ENCODE measurements around the gene CLMN. TPM values are rescaled to one million over a fixed set of nuclear protein-coding genes. Genes with fewer than 3 reads are reported as not detected.

CLMN gene
- total RNA-seq, 1 experiment from 2014 or later: 111 TPM

DNA sequence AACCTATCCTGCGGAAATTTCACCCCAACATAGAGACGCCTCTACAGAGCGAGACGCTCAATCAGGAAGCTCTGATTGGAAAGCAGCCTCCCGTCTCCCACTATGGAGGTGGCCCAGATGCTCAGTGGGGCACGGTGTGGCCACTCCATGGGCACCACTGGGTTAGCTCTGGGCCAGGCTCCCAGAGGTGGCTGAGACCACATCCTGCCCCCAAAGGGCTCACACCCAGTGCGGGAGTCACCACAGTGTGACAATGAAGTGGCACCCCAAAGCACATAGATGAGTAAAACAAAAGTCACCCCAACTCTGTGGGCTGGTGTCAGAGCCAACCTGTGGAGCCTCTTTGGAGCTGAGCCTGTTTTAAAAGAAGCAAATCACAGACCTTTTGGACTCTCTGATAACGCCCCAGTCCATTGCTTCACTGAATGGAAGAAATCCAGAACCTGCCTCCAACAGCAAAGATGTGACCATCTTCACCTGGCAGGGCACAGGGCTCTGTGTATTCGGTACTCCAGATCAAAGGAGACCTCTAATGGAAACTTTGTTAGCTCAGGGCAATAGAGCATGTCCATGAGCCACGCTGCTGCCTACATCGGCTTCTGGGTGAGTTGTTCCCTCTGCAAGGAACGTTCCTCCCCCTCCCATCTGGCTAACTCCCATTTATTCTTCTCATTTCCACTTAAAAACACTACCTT lies 19.6 kb downstream of the CLMN start:
- no peak overlapping the region for H3K27ac Mint-ChIP-seq (ENCODE audit: unreplicated experiment)
- TF ChIP-seq, protein P1, sequence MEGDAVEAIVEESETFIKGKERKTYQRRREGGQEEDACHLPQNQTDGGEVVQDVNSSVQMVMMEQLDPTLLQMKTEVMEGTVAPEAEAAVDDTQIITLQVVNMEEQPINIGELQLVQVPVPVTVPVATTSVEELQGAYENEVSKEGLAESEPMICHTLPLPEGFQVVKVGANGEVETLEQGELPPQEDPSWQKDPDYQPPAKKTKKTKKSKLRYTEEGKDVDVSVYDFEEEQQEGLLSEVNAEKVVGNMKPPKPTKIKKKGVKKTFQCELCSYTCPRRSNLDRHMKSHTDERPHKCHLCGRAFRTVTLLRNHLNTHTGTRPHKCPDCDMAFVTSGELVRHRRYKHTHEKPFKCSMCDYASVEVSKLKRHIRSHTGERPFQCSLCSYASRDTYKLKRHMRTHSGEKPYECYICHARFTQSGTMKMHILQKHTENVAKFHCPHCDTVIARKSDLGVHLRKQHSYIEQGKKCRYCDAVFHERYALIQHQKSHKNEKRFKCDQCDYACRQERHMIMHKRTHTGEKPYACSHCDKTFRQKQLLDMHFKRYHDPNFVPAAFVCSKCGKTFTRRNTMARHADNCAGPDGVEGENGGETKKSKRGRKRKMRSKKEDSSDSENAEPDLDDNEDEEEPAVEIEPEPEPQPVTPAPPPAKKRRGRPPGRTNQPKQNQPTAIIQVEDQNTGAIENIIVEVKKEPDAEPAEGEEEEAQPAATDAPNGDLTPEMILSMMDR (IDR thresholded peaks at IDR 0.05; ENCODE audit: unreplicated experiment): no peak
- H3K4me1 Mint-ChIP-seq (ENCODE audit: low read depth, unreplicated experiment): peaks cover 66% of the 10 kb centered on the region
- no peak overlapping the region for H3K4me3 Mint-ChIP-seq (ENCODE audit: low read depth, unreplicated experiment)
- intact Hi-C loops (cut with micrococcal nuclease; ENCODE audit: unreplicated experiment): no loop called here
- H3K36me3 Mint-ChIP-seq (ENCODE audit: insufficient read depth, unreplicated experiment): peaks cover 15% of the 10 kb centered on the region
- no peaks in the 10 kb centered on the region for H3K27me3 Mint-ChIP-seq (ENCODE audit: unreplicated experiment)
- no TSS peak for BruUV-seq (replicated peaks)
- DNase-seq: no peak
- CTCF ChIA-PET: no interaction called here
- peaks cover 5% of the 10 kb centered on the region for H3K9me3 Mint-ChIP-seq (ENCODE audit: low read depth, unreplicated experiment)

- intact Hi-C loops (cut with micrococcal nuclease; ENCODE audit: unreplicated experiment): no loop called here
- H3K4me3 Mint-ChIP-seq (ENCODE audit: low read depth, unreplicated experiment): no peak overlapping the region
- DNase-seq: no peak
These were observed 20.4 kb downstream of the CLMN start for GRCh38 chr14:95299271-95299670.

DNA sequence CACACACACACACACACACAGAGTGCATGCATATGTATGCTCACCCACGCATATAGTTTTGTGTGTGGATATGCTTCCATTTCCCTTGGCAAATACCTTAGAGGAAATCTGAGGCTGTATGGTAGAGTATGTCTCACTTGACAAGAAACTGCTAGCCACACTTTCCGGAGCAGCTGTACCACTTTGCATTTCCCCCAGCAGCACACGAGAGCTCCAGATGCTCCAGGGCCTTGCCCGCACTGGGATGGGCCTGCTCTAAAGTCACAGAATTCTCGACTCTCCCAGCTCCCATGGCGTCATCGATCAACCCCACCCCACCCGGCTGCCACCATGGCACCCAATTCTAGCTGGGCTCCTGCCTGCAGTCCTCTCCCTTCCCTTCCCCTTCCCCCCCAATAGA lies 21.9 kb downstream of the CLMN start:
- peaks cover 68% of the 10 kb centered on the region for H3K4me1 Mint-ChIP-seq (ENCODE audit: low read depth, unreplicated experiment)
- H3K27me3 Mint-ChIP-seq (ENCODE audit: unreplicated experiment): no peaks in the 10 kb centered on the region
- peaks cover 6% of the 10 kb centered on the region for H3K9me3 Mint-ChIP-seq (ENCODE audit: low read depth, unreplicated experiment)
- CTCF ChIA-PET: no interaction called here
- intact Hi-C loops (cut with micrococcal nuclease; ENCODE audit: unreplicated experiment): no loop called here
- no TSS peak for BruUV-seq (replicated peaks)
- TF ChIP-seq, protein P1 (IDR thresholded peaks at IDR 0.05; ENCODE audit: unreplicated experiment): no peak
- H3K27ac Mint-ChIP-seq (ENCODE audit: unreplicated experiment): no peak overlapping the region
- peaks cover 20% of the 10 kb centered on the region for H3K36me3 Mint-ChIP-seq (ENCODE audit: insufficient read depth, unreplicated experiment)
- no peak overlapping the region for H3K4me3 Mint-ChIP-seq (ENCODE audit: low read depth, unreplicated experiment)
- no peak for DNase-seq

More at GRCh38 chr14:95299271-95299670, 20.4 kb downstream of the CLMN start:
- Mint-ChIP-seq H3K27me3 (ENCODE audit: unreplicated experiment) (no peaks in the 10 kb centered on the region), H3K9me3 (ENCODE audit: low read depth, unreplicated experiment) (peaks cover 6% of the 10 kb centered on the region), H3K27ac (ENCODE audit: unreplicated experiment) (no peak overlapping the region), H3K4me1 (ENCODE audit: low read depth, unreplicated experiment) (peaks cover 71% of the 10 kb centered on the region), H3K36me3 (ENCODE audit: insufficient read depth, unreplicated experiment) (peaks cover 20% of the 10 kb centered on the region)
- CTCF ChIA-PET: no interaction called here
- TF ChIP-seq, protein P1 (IDR thresholded peaks at IDR 0.05; ENCODE audit: unreplicated experiment): no peak
- BruUV-seq (replicated peaks): no TSS peak

DNA sequence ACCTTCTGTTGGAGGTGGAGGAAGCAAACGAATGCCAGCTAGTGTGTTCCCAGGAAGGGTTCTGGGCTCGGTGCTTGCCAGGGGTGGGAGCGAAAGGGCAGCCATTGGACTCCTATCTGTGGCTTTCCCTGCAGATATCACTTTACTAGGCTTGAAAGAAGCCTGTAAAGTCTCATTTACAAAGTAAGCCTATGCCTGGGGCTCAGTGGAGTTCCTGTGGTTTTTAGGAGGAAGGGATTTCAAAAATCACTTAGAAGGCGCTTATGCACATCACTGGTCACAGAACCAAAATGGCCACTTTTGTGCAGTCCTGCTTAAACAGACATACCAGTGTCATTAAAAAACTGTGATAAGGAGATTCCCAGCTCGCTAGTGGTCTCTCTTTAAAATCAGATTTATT lies 22.7 kb downstream of the CLMN start:
- H3K4me3 Mint-ChIP-seq (ENCODE audit: low read depth, unreplicated experiment): no peak overlapping the region

More for the DNA sequence above, 22.7 kb downstream of the CLMN start:
- Mint-ChIP-seq H3K4me1 (ENCODE audit: low read depth, unreplicated experiment) (peaks cover 68% of the 10 kb centered on the region), H3K9me3 (ENCODE audit: low read depth, unreplicated experiment) (peaks cover 6% of the 10 kb centered on the region), H3K27ac (ENCODE audit: unreplicated experiment) (no peak overlapping the region), H3K36me3 (ENCODE audit: insufficient read depth, unreplicated experiment) (peaks cover 23% of the 10 kb centered on the region), H3K27me3 (ENCODE audit: unreplicated experiment) (no peaks in the 10 kb centered on the region)
- no peak for DNase-seq
- intact Hi-C loops (cut with micrococcal nuclease; ENCODE audit: unreplicated experiment): no loop called here
- TF ChIP-seq, protein P1 (IDR thresholded peaks at IDR 0.05; ENCODE audit: unreplicated experiment): no peak
- no TSS peak for BruUV-seq (replicated peaks)
- CTCF ChIA-PET: interaction anchor here (0.6 kb wide), 1 partner anchor 20 kb away, joined by 3 read pairs; no protein-coding TSS in a partner anchor

Data from Calu3 (cell line).